HEK293T (cell line): ENCODE results near the gene OR2F1.

ENCODE experiments used
- BHLHE40 ChIP-seq: fragments of 450-650 bp; IDR thresholded peaks from 2 replicates; pipeline ENCODE4 v1.6.1; 2016; ENCODE audit warnings: mild to moderate bottlenecking, moderate library complexity, borderline replicate concordance
- CTBP1 ChIP-seq: fragments of 450-650 bp; IDR thresholded peaks from 2 replicates; pipeline ENCODE4 v1.6.1; 2016; ENCODE audit warnings: borderline replicate concordance
- FOXK2 ChIP-seq: fragments of 450-650 bp; IDR thresholded peaks from 2 replicates; pipeline ENCODE4 v1.6.1; 2016; ENCODE audit warnings: mild to moderate bottlenecking
- FOXM1 ChIP-seq: fragments of 450-650 bp; IDR thresholded peaks from 2 replicates; pipeline ENCODE4 v1.6.1; 2017; ENCODE audit warnings: mild to moderate bottlenecking, borderline replicate concordance
- L3MBTL2 ChIP-seq: fragments of 450-650 bp; conservative IDR thresholded peaks from 2 replicates; pipeline ENCODE4 v1.6.1; 2016; ENCODE audit warnings: mild to moderate bottlenecking
- NFRKB ChIP-seq: fragments of 450-650 bp; IDR thresholded peaks from 2 replicates; pipeline ENCODE4 v1.6.1; 2016; ENCODE audit warnings: mild to moderate bottlenecking, moderate library complexity
- SP1 ChIP-seq: fragments of 450-650 bp; IDR thresholded peaks from 2 replicates; pipeline ENCODE4 v1.6.1; 2017
- TARDBP ChIP-seq: fragments of 450-650 bp; IDR thresholded peaks from 2 replicates; pipeline ENCODE4 v1.6.1; 2016
- ZNF384 ChIP-seq: fragments of 450-650 bp; IDR thresholded peaks from 2 replicates; pipeline ENCODE4 v1.6.1; 2016

- no peak for TF ChIP-seq BHLHE40
- TF ChIP-seq ZNF384 = no peak
- no peak for TF ChIP-seq NFRKB
- no peak for TF ChIP-seq FOXK2
- no peak for TF ChIP-seq CTBP1
- TF ChIP-seq FOXM1 = no peak
- TF ChIP-seq L3MBTL2 = no peak
- TF ChIP-seq TARDBP = no peak
- TF ChIP-seq SP1 = no peak
Measured at GRCh38 chr7:143978585-143978984, 23.9 kb downstream of the OR2F1 start.
